Heart left ventricle (tissue), 16 donors: ENCODE measurements around the gene NEMF. TPM values are rescaled to one million over a fixed set of nuclear protein-coding genes. Genes with fewer than 3 reads are reported as not detected.
"Not testable (repeated sequence)": the region's sequence is repeated elsewhere in the genome, so short reads cannot be mapped to it uniquely, and the experiment has no call there.

ENCODE experiments used
- ATAC-seq, 4 donors: fragments of 200-7000 bp; cut with Tn5 transposase; one replicate each; pipeline ENCODE4 v1.9.1; 2020 to 2022; ENCODE audit warnings: moderate library complexity in 4 of 4, mild to moderate bottlenecking in 3 of 4, moderate number of reproducible peaks in 1 of 4
- DNase-seq, 5 donors: peaks; one replicate each; pipeline ENCODE4 v3.0.0-alpha.2; 2020
- H3K27ac ChIP-seq, 12 donors: fragments of 200-600 bp; sonication (generic) in 4 of 12; one replicate each; pipeline versions ENCODE4 v1.5.0 to v1.8.0; 2016 to 2022; ENCODE audit warnings: mild to moderate bottlenecking in 2 of 12
- H3K27me3 ChIP-seq, 9 donors: fragments of 200-600 bp; sonication (generic) in 2 of 9; one replicate each; pipeline versions ENCODE4 v1.5.1 to v1.8.0; 2016 to 2022; ENCODE audit warnings: mild to moderate bottlenecking in 3 of 9
- H3K36me3 ChIP-seq, 9 donors: fragments of 200-600 bp; sonication (generic) in 2 of 9; one replicate each; pipeline versions ENCODE4 v1.5.0 to v1.8.0; 2018 to 2022; ENCODE audit warnings: mild to moderate bottlenecking in 2 of 9
- H3K4me1 ChIP-seq, 12 donors: fragments of 200-600 bp; sonication (generic) in 4 of 12; one replicate each; pipeline versions ENCODE4 v1.5.0 to v1.8.0; 2016 to 2022; ENCODE audit warnings: mild to moderate bottlenecking in 3 of 12
- H3K4me3 ChIP-seq, 12 donors: fragments of 200-600 bp; sonication (generic) in 4 of 12; one replicate each; pipeline versions ENCODE4 v1.5.0 to v1.8.0; 2017 to 2022; ENCODE audit warnings: mild to moderate bottlenecking in 9 of 12, moderate library complexity in 4 of 12
- H3K9me3 ChIP-seq, 12 donors: fragments of 200-600 bp; sonication (generic) in 4 of 12; one replicate each; pipeline versions ENCODE4 v1.5.0 to v1.8.0; 2016 to 2022; ENCODE audit warnings: mild to moderate bottlenecking in 1 of 12
- CTCF ChIP-seq, 12 donors: fragments of 200-600 bp; sonication (generic) in 4 of 12; IDR thresholded peaks; one replicate each; pipeline versions ENCODE4 v1.5.0 to v1.8.0; 2018 to 2022; ENCODE audit warnings: antibody characterized with exemption in 12 of 12, mild to moderate bottlenecking in 5 of 12
- POLR2A ChIP-seq, 2 donors: fragments of 450-650 bp; IDR thresholded peaks; one replicate each; pipeline ENCODE4 v1.6.1; 2017; ENCODE audit warnings: antibody characterized with exemption in 2 of 2, mild to moderate bottlenecking in 2 of 2, moderate library complexity in 2 of 2
- WGBS, 4 donors: extraction: QIAGEN DNeasy Blood & Tissue Kit in 2 of 4; methylation state at CpG; one replicate each; pipeline versions ENCODE4 v1.1.5 to v1.1.7; 2013 to 2018; 5-methylcytosine and 5-hydroxymethylcytosine counted together
- intact Hi-C, 10 donors: fragments of 100-400 bp; cut with DNase I; formaldehyde crosslinking; loops; one replicate each; pipeline versions ENCODE4 v1.11.1 to v1.14.2; 2022
- polyA plus RNA-seq, 2 donors: library from polyadenylated mRNA; stranded (reverse); fragments of 200-250 nt; gene quantifications; one replicate each; pipeline ENCODE4 v1.2.3, GENCODE V29; 2013
- total RNA-seq, 9 donors: library from RNA; depleted of rRNA in 2 of 9; stranded (reverse); fragments of >200 nt in 2 of 9; fragmentation: NEBNext Ultra II Directional in 3 of 9; extraction: Animal tissue kit (Norgen Biotek cat#: 25700) in 3 of 9; gene quantifications; one replicate each; pipeline versions ENCODE4 v1.1.0 to v1.2.4, GENCODE V29; 2016 to 2023
- donor health status: ischemic (EF 13 %, LVEDD 7.1; RV severe dilation, severe dysfunction).
- donor health status: healthy with polysubstance abuse.
- donor health status: DM: no; HTN: yes; CAD: no.
- donor health status: DM: no; HTN: no; CAD: no.
- donor health status: ischemic (EF 25% LVEDD 6.9; RV normal size, moderate dysfunction).
- donor health status: ischemic (EF 25% LVEDD 5.7; RV mildly dilated, moderate dysfunction).
- donor health status: healthy.
- donor health status: DM: yes; HTN: yes; CAD: no.
- donor health status: ischemic (EF 35%, LVEDD 5.7; RV mildly dilated, moderate dysfunction).
- donor health status: nonischemic (EF 11% LVEDD 7.7; RV severe dilation, severe dysfunction).
- donor health status: DM: yes; HTN: yes; CAD: no.
- donor health status: PGD.
- donor health status: ischemic (EF 29% LVEDD 5.4; RV normal size, mild dysfunction).
- donor health status: nonischemic (EF 23%, LVEDD 6.1; RV moderate dilation, normal function).

NEMF gene
- total and polyA plus RNA-seq, 11 donors, result 26.7 to 69.7 (median 48.3) TPM

DNA sequence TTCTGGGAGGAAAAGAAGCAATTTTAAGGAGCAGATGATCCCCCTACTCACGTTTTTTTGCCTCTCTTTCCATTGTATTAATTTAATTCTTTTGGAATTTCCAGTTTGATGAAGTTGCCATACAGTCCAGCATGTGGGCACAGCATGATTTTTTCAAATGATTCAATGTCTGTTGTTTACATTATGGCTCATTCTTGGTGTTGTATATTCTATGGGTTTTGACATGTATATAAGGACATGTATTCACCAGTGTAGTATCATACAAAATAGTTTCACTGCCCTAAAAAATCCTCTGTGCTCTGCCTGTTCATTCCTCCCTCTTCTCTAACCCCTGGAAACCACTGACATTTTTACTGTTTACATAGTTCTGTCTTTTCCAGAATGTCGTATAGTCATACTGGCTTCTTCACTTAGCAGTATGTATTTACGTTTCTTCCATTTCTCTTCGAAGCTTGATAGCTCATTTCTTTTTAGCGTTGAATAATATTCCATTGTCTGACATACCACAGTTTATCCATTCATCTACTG lies 98.0 kb downstream of the NEMF start:
- ATAC-seq, result no peak
- 76 to 87% (median 86%) methylated on average over 5 of the region's 5 CpGs for WGBS, 4 donors
- intact Hi-C loops, result no loop called here

GRCh38 chr14:49746476-49746875 lies 106.1 kb downstream of the NEMF start:
- peaks cover 0 to 97% (median 30%) of the 10 kb centered on the region in 9 donors for H3K36me3 ChIP-seq
- ATAC-seq, H3K4me3 ChIP-seq, H3K27me3 ChIP-seq, DNase-seq, H3K9me3 ChIP-seq, H3K27ac ChIP-seq, intact Hi-C loops, H3K4me1 ChIP-seq: not testable (repeated sequence)

More for the DNA sequence above, 98.0 kb downstream of the NEMF start:
- TF ChIP-seq POLR2A (IDR thresholded peaks at IDR 0.05) (no peak), CTCF (IDR thresholded peaks at IDR 0.05) (no peak)
- no peak overlapping the region for H3K4me3 ChIP-seq
- H3K9me3 ChIP-seq, result no peaks in the 10 kb centered on the region
- no peaks in the 10 kb centered on the region for H3K4me1 ChIP-seq
- H3K27ac ChIP-seq, result no peak overlapping the region
- DNase-seq, result no peak
- H3K27me3 ChIP-seq, result no peaks in the 10 kb centered on the region
- H3K36me3 ChIP-seq, result peaks cover 0 to 35% (median 13%) of the 10 kb centered on the region in 9 donors

DNA sequence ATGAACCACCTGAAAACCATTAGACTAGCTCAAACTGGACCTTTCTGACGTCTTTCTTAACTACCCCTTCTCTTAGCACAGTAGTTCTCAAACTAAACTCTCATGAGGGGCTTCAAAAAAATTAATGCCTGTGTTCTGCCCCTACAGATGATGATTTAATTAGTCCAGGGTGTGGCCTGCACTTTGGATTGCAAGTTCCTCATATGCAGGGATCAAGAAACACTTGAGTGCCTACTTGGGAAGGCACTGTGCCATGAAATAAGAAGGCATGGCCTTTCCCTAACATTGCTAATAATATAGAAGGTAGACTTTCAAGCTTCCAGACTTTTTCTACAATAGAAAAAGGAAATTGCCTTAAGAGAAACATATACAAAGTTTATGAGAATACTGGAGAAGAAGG lies 107.4 kb downstream of the NEMF start:
- Histone ChIP-seq H3K4me1 (no peaks in the 10 kb centered on the region), H3K4me3 (no peak overlapping the region), H3K27me3 (no peaks in the 10 kb centered on the region), H3K9me3 (no peaks in the 10 kb centered on the region), H3K27ac (no peak overlapping the region), H3K36me3 (peaks cover 0 to 98% (median 39%) of the 10 kb centered on the region in 9 donors)
- ATAC-seq (no peak), DNase-seq (no peak)
- TF ChIP-seq POLR2A (IDR thresholded peaks at IDR 0.05) (no peak), CTCF (IDR thresholded peaks at IDR 0.05) (no peak)
- intact Hi-C loops, result no loop called here
- WGBS, 4 donors, result 86 to 96% (median 92%) methylated on average over 1 of the region's 1 CpG

DNA sequence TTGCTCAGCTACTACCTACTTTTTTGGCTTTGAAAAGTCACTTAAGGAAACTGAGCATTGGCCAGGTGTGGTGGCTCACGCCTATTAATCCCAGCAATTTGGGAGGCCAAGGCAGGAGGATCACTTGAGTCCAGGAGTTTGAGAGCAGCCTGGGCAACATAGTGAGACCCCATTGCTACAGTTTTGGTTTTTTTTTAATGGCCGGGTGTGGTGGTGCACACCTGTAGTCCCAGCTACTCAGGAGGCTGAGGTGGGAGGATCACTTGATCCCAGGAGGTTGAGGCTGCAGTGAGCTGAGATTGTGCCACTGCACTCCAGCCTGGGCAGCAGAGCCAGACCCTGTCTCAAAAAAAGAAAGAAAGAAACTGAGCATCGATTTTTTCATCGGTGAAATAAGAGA lies 116.9 kb downstream of the NEMF start:
- H3K4me1 ChIP-seq, DNase-seq, H3K9me3 ChIP-seq, H3K4me3 ChIP-seq, H3K27me3 ChIP-seq, ATAC-seq, H3K27ac ChIP-seq, intact Hi-C loops: not testable (repeated sequence)
- WGBS, 4 donors, result 85 to 98% (median 97%) methylated on average over 4 of the region's 4 CpGs
- H3K36me3 ChIP-seq, result peaks cover 0 to 80% (median 9%) of the 10 kb centered on the region in 9 donors

DNA sequence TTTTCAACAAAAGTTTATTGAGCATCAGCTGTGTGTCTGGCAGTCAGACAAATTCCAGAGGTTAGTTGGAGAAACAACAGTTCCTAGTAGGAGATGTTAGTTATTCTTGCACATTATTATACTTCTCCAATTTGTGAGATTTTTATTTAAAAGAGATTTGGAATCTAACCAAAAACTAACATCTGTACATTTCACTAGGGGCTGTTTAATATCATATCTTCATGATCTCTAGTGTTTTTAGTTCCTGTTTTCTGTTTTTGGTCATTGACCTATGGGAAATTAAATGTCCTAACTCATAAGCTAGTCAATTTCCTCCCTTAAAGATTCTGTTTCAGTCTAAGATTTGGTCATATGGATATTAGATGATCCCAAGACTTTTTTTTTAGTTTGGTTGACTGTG lies 118.8 kb downstream of the NEMF start:
- Histone ChIP-seq H3K27me3 (no peaks in the 10 kb centered on the region), H3K36me3 (peaks cover 0 to 85% (median 8%) of the 10 kb centered on the region in 9 donors), H3K4me3 (no peak overlapping the region), H3K9me3 (no peaks in the 10 kb centered on the region), H3K27ac (no peak overlapping the region), H3K4me1 (no peaks in the 10 kb centered on the region)
- DNase-seq, result no peak
- no peak for TF ChIP-seq POLR2A (IDR thresholded peaks at IDR 0.05)
- no peak for TF ChIP-seq CTCF (IDR thresholded peaks at IDR 0.05)
- ATAC-seq, result no peak
- intact Hi-C loops, result no loop called here
